Stimulated activated naive B cell treated with anti-CD40 and anti-IgM and Interleukin-4, amounts not matched to agents 10 μg/mL and 1 μg/mL and 100 μg/mL, for 72 hours (primary cell): ENCODE measurements around the gene ERMARD.
"Not testable (repeated sequence)": the region's sequence is repeated elsewhere in the genome, so short reads cannot be mapped to it uniquely, and the experiment has no call there.

Experiments
- ATAC-seq, 2 donors: fragments of 150-1000 bp; cut with Tn5 transposase; replicated peaks; 2 replicates each; pipeline ENCODE4 v1.10.0; 2021; ENCODE audit warnings: moderate library complexity in 1 of 2
- DNase-seq: peaks from one replicate; pipeline ENCODE4 v3.0.0; 2021
- H3K27ac Mint-ChIP-seq: one replicate; pipeline ENCODE4 v1.8.0; 2022; ENCODE audit warnings: mild to moderate bottlenecking, mixed read lengths
- H3K27me3 Mint-ChIP-seq, 2 donors: one replicate each; pipeline ENCODE4 v1.8.0; 2022; ENCODE audit warnings: mixed read lengths in 2 of 2
- H3K36me3 Mint-ChIP-seq, 2 donors: one replicate each; pipeline ENCODE4 v1.8.0; 2022; ENCODE audit warnings: mixed read lengths in 2 of 2, mild to moderate bottlenecking in 1 of 2
- H3K4me1 Mint-ChIP-seq, 2 donors: one replicate each; pipeline ENCODE4 v1.8.0; 2022; ENCODE audit warnings: mixed read lengths in 2 of 2, mild to moderate bottlenecking in 1 of 2
- H3K4me3 Mint-ChIP-seq, 2 donors: one replicate each; pipeline ENCODE4 v1.8.0; 2022; ENCODE audit warnings: mild to moderate bottlenecking in 2 of 2, mixed read lengths in 2 of 2, moderate library complexity in 1 of 2
- H3K9me3 Mint-ChIP-seq, 2 donors: one replicate each; pipeline ENCODE4 v1.8.0; 2022; ENCODE audit warnings: mixed read lengths in 2 of 2, mild to moderate bottlenecking in 1 of 2

The ERMARD gene

DNA sequence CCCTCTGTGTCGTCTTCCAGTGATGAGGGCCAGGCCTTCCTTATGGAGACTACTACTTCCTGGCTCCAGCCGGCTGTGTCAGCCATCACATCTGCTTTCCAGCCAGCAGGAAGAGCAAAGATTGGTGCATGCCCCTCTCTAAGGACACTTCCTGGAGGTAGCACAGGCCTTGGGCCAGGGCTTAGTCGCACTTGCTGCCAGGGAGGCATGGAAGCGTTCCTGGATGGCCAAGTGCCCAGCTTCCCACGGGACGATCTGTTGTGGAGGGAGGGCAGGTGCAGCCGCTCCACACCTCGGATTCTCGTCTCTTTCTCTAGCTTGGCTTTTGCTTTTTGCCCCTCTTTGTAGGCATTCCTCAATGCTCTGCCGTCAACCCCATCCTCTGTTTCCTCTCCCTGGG lies 11.9 kb downstream of the ERMARD start:
- no peak for ATAC-seq
- no peaks in the 10 kb centered on the region for H3K9me3 Mint-ChIP-seq
- DNase-seq: no peak
- H3K4me1 Mint-ChIP-seq: peaks cover 0 to 3% of the 10 kb centered on the region in 2 donors
- no peak overlapping the region for H3K4me3 Mint-ChIP-seq
- H3K27ac Mint-ChIP-seq: no peak overlapping the region
- H3K27me3 Mint-ChIP-seq: no peaks in the 10 kb centered on the region
- H3K36me3 Mint-ChIP-seq: peaks cover 47 to 68% of the 10 kb centered on the region in 2 donors

DNA sequence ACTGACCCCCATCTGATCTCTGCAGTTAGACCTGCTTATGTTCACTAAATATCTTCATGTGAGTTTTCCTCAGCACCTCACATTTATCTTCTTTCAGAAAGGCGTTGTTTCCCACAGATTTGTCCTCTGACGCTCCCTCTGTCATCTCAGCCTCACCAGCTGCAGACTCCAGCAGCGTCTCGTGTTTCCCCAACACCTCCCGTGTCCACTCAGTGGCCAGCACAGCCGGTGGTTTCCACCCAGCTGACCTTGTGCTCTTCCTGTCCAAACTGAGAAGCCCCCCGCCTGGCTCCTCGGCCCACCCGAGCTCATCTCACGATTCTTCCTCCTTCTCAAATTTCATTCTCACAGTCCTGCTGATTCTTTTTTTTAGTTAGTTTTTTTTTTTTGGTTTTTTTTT lies 12.5 kb downstream of the ERMARD start:
- Mint-ChIP-seq H3K4me3 (no peak overlapping the region), H3K36me3 (peaks cover 45 to 65% of the 10 kb centered on the region in 2 donors), H3K4me1 (peaks cover 0 to 3% of the 10 kb centered on the region in 2 donors), H3K27ac (no peak overlapping the region), H3K27me3 (no peaks in the 10 kb centered on the region), H3K9me3 (no peaks in the 10 kb centered on the region)
- ATAC-seq: no peak
- no peak for DNase-seq

DNA sequence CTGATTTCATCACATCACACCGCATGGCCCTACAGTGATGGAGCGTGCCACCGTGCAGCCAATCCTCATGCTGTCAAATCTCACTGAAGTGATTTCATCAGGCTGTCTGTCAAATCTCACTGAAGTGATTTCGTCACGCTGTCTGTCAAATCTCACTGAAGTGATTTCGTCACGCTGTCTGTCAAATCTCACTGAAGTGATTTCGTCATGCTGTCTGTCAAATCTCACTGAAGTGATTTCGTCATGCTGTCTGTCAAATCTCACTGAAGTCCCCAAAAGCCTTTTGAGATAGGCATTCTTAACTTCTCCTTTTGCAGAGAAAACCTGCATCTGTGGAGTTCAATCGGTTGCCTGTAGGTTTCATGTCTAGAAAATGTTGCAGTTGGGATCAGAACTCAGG lies 14.4 kb downstream of the ERMARD start:
- not testable (repeated sequence) for DNase-seq, H3K27ac Mint-ChIP-seq, H3K27me3 Mint-ChIP-seq, H3K4me1 Mint-ChIP-seq, H3K9me3 Mint-ChIP-seq, ATAC-seq, H3K4me3 Mint-ChIP-seq
- H3K36me3 Mint-ChIP-seq: peaks cover 31 to 50% of the 10 kb centered on the region in 2 donors

DNA sequence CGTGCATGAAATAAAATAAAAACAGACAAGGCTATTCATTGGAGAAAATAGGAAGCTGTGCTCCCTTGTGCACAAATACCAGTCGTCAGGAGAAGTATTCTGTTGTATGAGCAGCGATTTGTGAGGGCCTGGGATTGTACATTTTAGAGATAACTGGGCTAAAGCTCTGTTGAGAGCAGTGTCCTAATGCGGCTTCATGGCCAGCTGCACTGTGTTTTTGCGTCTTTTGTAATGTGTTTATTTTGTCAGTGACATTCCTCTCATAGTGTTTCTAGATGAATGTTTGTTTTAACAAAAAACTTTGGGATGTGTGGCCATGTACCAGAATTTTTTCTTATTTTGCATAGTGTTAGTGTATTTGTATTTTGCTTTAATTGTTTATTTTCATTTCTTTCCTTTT lies 14.8 kb downstream of the ERMARD start:
- no peaks in the 10 kb centered on the region for H3K27me3 Mint-ChIP-seq
- no peak overlapping the region for H3K4me3 Mint-ChIP-seq
- H3K9me3 Mint-ChIP-seq: no peaks in the 10 kb centered on the region
- DNase-seq (no peak), ATAC-seq (no peak)
- H3K36me3 Mint-ChIP-seq: peaks cover 30 to 45% of the 10 kb centered on the region in 2 donors
- peaks cover 0 to 3% of the 10 kb centered on the region in 2 donors for H3K4me1 Mint-ChIP-seq
- no peak overlapping the region for H3K27ac Mint-ChIP-seq

DNA sequence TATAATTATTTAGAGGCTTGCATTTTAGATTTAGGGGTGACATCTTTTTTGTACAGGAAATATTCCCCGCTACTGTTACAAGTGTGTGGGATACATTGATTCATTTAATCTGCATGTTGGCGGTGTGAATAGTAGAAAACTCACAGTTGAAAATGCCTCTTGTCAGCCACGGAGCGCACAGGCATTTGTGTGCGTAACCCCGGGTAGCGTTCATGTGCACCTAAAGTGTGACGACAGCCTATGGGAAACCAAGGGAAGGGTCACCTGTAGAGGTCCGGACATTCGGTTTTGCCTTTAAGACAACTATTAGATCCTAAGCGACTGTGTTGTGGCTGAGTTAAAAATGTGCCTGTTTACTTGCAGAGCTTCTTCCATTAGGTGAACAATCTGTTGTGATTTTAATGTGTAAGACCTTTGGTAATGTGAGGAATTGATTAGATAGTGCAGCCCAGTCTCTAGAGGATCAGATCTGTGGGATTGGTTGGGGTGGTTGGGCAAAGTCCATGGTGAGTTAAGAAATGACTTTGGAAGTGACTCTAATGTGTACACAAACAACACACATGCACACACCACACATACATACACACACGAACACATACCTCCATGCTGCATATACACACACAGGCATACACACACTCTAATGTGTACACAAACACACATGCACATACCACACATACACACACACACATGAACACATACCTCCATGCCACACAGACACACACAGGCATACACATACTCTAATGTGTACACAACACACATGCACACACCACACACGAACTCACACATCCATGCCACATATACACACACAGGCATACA lies 15.7 kb downstream of the ERMARD start:
- ATAC-seq (no peak), DNase-seq (no peak)
- Mint-ChIP-seq H3K9me3 (no peaks in the 10 kb centered on the region), H3K4me3 (no peak overlapping the region), H3K4me1 (peaks cover 0 to 3% of the 10 kb centered on the region in 2 donors), H3K27me3 (no peaks in the 10 kb centered on the region), H3K36me3 (peaks cover 32 to 53% of the 10 kb centered on the region in 2 donors), H3K27ac (no peak overlapping the region)

DNA sequence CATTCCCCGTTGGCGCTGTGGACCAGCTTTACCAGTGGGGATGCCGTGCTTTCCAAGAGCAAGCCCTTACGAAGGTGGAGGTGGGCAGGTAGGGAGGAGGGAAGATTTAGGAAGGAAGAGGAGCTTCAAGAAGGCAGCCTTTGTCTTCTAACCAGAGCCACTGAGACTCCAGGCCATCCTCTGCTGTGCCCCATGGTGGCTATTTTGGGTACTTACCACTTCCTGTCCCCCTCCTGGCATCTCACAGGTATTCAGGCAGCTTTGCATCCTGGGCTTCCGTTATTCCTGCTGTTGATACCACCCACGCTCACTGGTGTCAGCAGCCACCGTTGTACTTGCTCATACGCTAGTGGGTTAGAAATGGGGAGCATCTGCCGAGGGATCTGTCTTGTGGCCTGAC lies 22.9 kb downstream of the ERMARD start:
- H3K27ac Mint-ChIP-seq: no peak overlapping the region
- no peak for DNase-seq
- H3K36me3 Mint-ChIP-seq: peaks cover 21 to 38% of the 10 kb centered on the region in 2 donors
- no peaks in the 10 kb centered on the region for H3K4me1 Mint-ChIP-seq
- H3K9me3 Mint-ChIP-seq: no peaks in the 10 kb centered on the region
- H3K27me3 Mint-ChIP-seq: no peaks in the 10 kb centered on the region
- ATAC-seq: no peak
- no peak overlapping the region for H3K4me3 Mint-ChIP-seq

DNA sequence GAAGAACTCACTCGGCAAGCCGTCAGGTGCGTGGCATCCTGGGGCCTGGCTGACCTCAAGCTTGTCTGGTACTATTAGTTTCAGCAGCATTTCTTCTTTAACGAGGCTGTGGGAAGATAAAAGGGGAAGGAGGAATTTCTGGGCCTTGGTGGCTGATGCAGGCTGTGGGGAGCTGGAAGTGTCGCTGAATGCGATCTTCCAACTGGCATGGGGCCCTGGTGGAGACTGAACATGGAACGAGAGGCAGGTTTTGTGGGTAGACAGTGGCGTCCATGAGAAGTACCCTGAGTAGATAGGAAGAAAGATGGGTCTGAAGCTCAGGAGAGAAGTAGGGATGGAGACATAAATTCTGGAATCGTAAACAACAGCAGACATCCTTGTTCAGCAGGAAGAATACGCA lies 23.9 kb downstream of the ERMARD start:
- Mint-ChIP-seq H3K36me3 (peaks cover 21 to 38% of the 10 kb centered on the region in 2 donors), H3K9me3 (no peaks in the 10 kb centered on the region), H3K27ac (no peak overlapping the region), H3K4me3 (no peak overlapping the region), H3K27me3 (no peaks in the 10 kb centered on the region), H3K4me1 (no peaks in the 10 kb centered on the region)
- ATAC-seq (no peak), DNase-seq (no peak)

DNA sequence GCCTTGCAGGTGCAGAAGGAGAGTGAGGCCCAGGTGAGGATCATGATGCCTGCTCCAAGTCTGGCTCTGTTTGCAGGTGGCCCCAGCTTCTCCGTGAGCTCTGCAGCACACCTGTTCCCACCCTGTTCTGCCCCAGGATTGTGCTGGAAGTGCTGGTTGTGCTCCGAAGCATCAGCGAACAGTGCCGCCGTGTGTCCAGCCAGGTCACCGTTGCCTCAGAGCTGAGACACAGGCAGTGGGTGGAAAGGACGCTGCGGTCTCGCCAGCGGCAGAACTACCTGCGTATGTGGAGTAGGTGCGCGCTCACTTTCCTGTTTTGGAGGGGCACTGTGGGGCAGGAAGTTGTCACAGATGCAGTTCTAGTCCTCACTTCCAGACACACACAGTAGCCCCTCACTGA lies 25.0 kb downstream of the ERMARD start:
- H3K27me3 Mint-ChIP-seq: no peaks in the 10 kb centered on the region
- H3K4me3 Mint-ChIP-seq: no peak overlapping the region
- H3K4me1 Mint-ChIP-seq: no peaks in the 10 kb centered on the region
- no peaks in the 10 kb centered on the region for H3K9me3 Mint-ChIP-seq
- DNase-seq: no peak
- H3K27ac Mint-ChIP-seq: no peak overlapping the region
- no peak for ATAC-seq
- peaks cover 27 to 47% of the 10 kb centered on the region in 2 donors for H3K36me3 Mint-ChIP-seq

DNA sequence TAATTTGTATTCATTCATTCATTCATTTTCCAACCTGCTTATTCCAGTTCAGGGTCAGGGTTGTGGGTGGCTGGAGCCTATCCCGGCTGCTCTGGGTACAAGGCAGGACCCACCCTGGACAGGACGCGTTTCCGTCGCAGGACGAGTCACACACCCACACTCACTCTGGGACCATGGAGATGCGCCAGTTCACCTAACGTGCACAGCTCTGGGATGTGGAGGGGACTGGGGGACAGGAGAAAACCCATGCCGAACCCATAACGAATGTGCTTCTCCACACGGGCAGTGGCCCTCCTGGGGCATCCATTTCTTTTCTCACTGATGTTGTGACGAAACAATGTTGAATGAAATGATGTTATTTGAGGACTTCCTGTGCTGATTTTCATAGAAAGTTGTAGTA lies 26.5 kb downstream of the ERMARD start:
- no peaks in the 10 kb centered on the region for H3K4me1 Mint-ChIP-seq
- H3K27ac Mint-ChIP-seq: no peak overlapping the region
- no peaks in the 10 kb centered on the region for H3K27me3 Mint-ChIP-seq
- no peak for ATAC-seq
- H3K9me3 Mint-ChIP-seq: no peaks in the 10 kb centered on the region
- no peak overlapping the region for H3K4me3 Mint-ChIP-seq
- no peak for DNase-seq
- H3K36me3 Mint-ChIP-seq: peaks cover 25 to 44% of the 10 kb centered on the region in 2 donors

DNA sequence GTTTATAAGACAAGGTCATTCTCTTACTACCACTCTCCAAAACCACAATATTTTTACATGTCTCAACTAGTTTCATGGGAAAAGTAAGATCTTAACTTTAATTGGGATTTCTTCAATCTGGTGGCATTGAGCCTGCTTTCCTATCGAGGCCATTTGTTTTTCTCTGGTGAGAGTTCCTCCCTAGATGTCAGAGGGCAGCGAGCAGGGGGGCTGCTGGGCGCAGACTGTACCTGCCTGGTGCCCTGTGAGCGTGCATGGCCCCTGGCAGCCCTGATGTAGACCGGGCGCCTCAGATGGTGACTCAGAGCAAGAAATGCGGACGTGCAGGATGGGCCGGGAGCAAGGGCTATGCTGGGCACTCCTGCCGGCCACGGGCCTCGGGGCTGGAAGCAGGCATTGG lies 27.2 kb downstream of the ERMARD start:
- Mint-ChIP-seq H3K4me1 (no peaks in the 10 kb centered on the region), H3K4me3 (no peak overlapping the region), H3K9me3 (no peaks in the 10 kb centered on the region), H3K27me3 (no peaks in the 10 kb centered on the region), H3K36me3 (peaks cover 31 to 44% of the 10 kb centered on the region in 2 donors), H3K27ac (no peak overlapping the region)
- no peak for DNase-seq
- no peak for ATAC-seq

DNA sequence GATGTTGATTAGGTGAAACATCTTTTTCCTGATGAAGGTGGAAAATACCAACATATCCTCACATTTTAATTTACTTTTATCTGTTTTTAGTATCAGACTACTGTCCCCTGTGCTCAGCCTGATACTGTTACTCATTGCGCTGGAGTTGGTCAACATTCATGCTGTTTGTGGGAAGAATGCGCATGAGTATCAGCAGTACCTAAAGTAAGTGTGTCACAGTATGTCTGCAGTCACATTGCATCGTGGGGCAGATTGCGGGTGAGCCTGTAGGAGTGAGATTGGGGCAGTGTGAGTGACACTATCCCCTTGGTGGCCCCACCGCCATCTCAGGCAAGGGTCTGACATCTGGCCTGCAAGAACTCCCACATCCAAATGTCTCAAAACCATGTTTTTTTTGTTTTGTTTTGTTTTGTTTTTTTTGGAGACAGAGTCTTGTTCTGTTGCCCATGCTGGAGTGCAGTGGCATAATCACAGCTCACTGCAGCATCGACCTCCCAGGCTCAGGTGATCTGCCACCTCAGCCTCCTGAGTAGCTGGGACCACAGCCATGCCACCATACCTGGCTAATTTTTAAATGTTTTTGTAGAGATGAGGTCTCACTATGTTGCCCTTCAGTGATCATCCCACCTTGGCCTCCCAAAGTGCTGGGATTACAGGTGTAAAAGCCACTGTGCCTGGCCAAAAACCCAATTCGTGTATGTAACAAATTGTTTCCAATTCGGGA lies 27.8 kb downstream of the ERMARD start:
- Mint-ChIP-seq H3K9me3 (no peaks in the 10 kb centered on the region), H3K4me1 (no peaks in the 10 kb centered on the region), H3K27me3 (no peaks in the 10 kb centered on the region), H3K4me3 (no peak overlapping the region), H3K36me3 (peaks cover 34 to 40% of the 10 kb centered on the region in 2 donors), H3K27ac (no peak overlapping the region)
- DNase-seq: no peak
- no peak for ATAC-seq

DNA sequence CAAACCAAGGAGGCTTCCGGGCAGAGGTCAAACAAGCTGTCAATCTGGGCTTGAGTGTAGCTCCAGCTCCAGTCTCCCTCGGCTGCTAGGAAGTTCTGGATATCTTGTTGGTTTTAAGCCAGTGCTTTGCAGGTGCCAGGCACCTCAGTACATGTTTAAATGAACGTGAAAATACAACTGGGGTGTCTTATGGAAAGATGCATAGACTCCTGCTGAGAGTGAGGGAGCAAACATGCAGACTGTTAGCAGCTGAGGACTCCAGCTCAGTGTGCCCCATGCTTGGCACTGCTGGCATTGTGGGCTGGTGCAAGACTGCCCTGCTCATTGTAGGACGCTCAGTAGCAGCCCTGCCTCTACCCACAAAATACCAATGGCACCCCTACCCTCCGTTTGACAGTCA lies 28.5 kb downstream of the ERMARD start:
- DNase-seq (no peak), ATAC-seq (no peak)
- peaks cover 35 to 41% of the 10 kb centered on the region in 2 donors for H3K36me3 Mint-ChIP-seq
- H3K27ac Mint-ChIP-seq: no peak overlapping the region
- H3K4me3 Mint-ChIP-seq: no peak overlapping the region
- no peaks in the 10 kb centered on the region for H3K4me1 Mint-ChIP-seq
- no peaks in the 10 kb centered on the region for H3K9me3 Mint-ChIP-seq
- H3K27me3 Mint-ChIP-seq: no peaks in the 10 kb centered on the region

DNA sequence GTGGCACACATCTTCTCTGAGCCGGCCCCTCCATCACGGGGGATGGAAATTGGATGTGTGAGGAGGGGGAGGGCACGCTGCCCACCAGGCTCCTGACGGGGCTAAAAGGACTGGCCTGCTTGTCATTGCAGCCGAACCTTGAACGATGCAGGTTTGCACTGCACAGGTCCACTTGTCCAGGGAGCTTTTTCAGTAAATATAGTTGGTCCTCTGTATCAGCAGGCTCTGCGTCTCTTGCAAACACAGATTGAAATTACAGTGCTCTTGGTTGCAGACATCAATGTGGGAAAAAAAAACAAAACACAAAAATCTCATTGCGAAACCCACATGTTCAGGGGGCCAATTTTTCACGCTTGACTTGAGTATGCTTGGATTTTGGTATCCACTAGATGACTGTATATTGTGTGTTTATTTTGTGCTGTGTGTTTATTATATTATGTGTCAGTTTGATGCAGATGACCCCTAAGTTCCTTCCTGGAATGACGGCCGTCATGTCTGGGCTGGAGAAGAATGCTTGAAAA lies 29.2 kb downstream of the ERMARD start:
- no peak for DNase-seq
- Mint-ChIP-seq H3K36me3 (peaks cover 30 to 39% of the 10 kb centered on the region in 2 donors), H3K4me3 (no peak overlapping the region), H3K9me3 (no peaks in the 10 kb centered on the region), H3K27ac (no peak overlapping the region), H3K4me1 (no peaks in the 10 kb centered on the region), H3K27me3 (no peaks in the 10 kb centered on the region)
- no peak for ATAC-seq

DNA sequence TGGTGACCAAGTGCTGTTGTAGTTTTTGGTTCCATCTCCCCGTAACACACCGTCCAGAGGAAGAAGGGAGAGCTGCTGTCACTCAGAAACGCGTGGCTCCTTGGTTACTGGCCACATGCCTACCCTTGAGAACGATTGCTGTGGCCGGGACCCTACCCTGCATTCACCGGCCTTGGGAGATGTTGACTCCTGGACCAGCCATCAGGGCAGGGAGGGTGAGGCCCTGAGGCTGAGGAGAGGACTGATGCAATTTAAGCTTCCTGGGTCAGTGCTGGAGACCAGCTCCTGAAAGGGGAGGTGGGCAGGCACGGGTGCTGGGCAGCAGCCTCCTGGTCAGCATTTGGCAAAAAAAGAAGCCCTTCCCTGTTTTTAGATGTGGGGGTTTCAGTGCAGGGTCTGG lies 31.5 kb downstream of the ERMARD start:
- no peaks in the 10 kb centered on the region for H3K9me3 Mint-ChIP-seq
- H3K27me3 Mint-ChIP-seq: no peaks in the 10 kb centered on the region
- H3K27ac Mint-ChIP-seq: no peak overlapping the region
- no peaks in the 10 kb centered on the region for H3K4me1 Mint-ChIP-seq
- no peak for ATAC-seq
- no peak for DNase-seq
- no peak overlapping the region for H3K4me3 Mint-ChIP-seq
- H3K36me3 Mint-ChIP-seq: peaks cover 23 to 30% of the 10 kb centered on the region in 2 donors

DNA sequence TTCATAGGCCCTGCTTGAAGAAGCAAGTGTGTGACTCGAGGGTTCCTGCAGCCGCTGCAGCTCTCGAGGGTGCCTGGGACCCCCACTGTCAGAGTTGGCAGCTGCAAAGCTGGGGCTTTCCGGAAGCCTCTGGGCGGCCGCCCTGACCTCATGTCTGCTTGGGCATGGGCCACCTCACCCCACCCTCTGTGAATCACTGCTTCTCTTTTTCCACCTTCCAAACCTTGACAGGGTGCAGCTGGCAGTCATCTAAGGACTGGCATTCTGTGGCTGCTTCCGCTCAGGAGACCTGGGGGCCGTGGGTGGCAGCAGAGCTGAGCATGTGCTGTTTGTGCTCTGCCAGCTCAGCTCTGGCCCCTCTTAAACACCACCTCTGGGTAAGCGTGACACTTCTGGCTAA lies 32.0 kb downstream of the ERMARD start:
- H3K36me3 Mint-ChIP-seq: peaks cover 23 to 30% of the 10 kb centered on the region in 2 donors
- no peaks in the 10 kb centered on the region for H3K9me3 Mint-ChIP-seq
- H3K27me3 Mint-ChIP-seq: no peaks in the 10 kb centered on the region
- ATAC-seq (no peak), DNase-seq (no peak)
- no peak overlapping the region for H3K4me3 Mint-ChIP-seq
- no peak overlapping the region for H3K27ac Mint-ChIP-seq
- H3K4me1 Mint-ChIP-seq: no peaks in the 10 kb centered on the region
